ENCODE data around the gene HSD11B1L. TPM values are rescaled to one million over a fixed set of nuclear protein-coding genes. Genes with fewer than 3 reads are reported as not detected.

Gene HSD11B1L
- total RNA-seq, 4 donors from 2014 or later, result 20.1 to 38.1 (median 24.8) TPM

Other genes starting within 250 kb of the HSD11B1L start
- not detected for gene ZNRF4, start 225.6 kb upstream of the HSD11B1L start, total RNA-seq
- gene TINCR, start 113.1 kb upstream of the HSD11B1L start, total RNA-seq, result 100 to 1,000 TPM; 250 to 282 (median 259) TPM
- gene SAFB2, start 58.3 kb upstream of the HSD11B1L start, total RNA-seq, result 10 to 100 TPM; 14.0 to 51.2 (median 28.7) TPM
- 100 to 1,000 TPM in 1 of 4 donors, 10 to 100 TPM in 3; 41.6 to 136 (median 80.4) TPM for gene SAFB, start 57.9 kb upstream of the HSD11B1L start, total RNA-seq
- 10 to 100 TPM; 43.6 to 65.5 (median 54.1) TPM for gene MICOS13, start 511 bp upstream of the HSD11B1L start, total RNA-seq
- 1,000 to 10,000 TPM; 1,101 to 1,427 (median 1,254) TPM for gene RPL36, start 9.3 kb downstream of the HSD11B1L start, total RNA-seq
- gene LONP1, start 39.1 kb downstream of the HSD11B1L start, total RNA-seq, result 10 to 100 TPM; 40.9 to 81.7 (median 61.2) TPM
- gene CATSPERD, start 39.6 kb downstream of the HSD11B1L start, total RNA-seq, result not detected
- gene PRR22, start 103.7 kb downstream of the HSD11B1L start, total RNA-seq, result 1 to 10 TPM in 1 of 4 donors, under 1 TPM in 3; 0.25 to 1.2 (median 0.62) TPM
- gene DUS3L, start 110.1 kb downstream of the HSD11B1L start, total RNA-seq, result 100 to 1,000 TPM in 1 of 4 donors, 10 to 100 TPM in 3; 36.0 to 107 (median 67.4) TPM
- gene NRTN, start 124.0 kb downstream of the HSD11B1L start, total RNA-seq, result 1 to 10 TPM; 6.5 to 7.9 (median 7.2) TPM
- gene FUT6, start 158.7 kb downstream of the HSD11B1L start, total RNA-seq, result under 1 TPM in 2 of 4 donors, not detected in 2; 0.23 to 0.29 TPM
- 1 to 10 TPM in 3 of 4 donors, under 1 TPM in 1; 0.76 to 3.8 (median 1.9) TPM for gene FUT3, start 170.4 kb downstream of the HSD11B1L start, total RNA-seq
- gene FUT5, start 189.5 kb downstream of the HSD11B1L start, total RNA-seq, result not detected
- 100 to 1,000 TPM; 123 to 215 (median 163) TPM for gene NDUFA11, start 222.8 kb downstream of the HSD11B1L start, total RNA-seq
- gene VMAC, start 223.8 kb downstream of the HSD11B1L start, total RNA-seq, result 10 to 100 TPM; 10.2 to 15.2 (median 10.8) TPM
- gene CAPS, start 233.2 kb downstream of the HSD11B1L start, total RNA-seq, result 10 to 100 TPM in 3 of 4 donors, 1 to 10 TPM in 1; 3.5 to 14.5 (median 11.5) TPM